LNCaP clone FGC (cell line): ENCODE data around the gene MAGI1.
A peak's percentile ranks its signal among the peaks of the same experiment; 100 is the strongest.
"Not testable (repeated sequence)": the region's sequence is repeated elsewhere in the genome, so short reads cannot be mapped to it uniquely, and the experiment has no call there.

Source experiments
- DNase-seq: peaks from one replicate; pipeline ENCODE4 v3.0.0-alpha.2; 2011; ENCODE audit warnings: low read depth
- H3K4me3 ChIP-seq: 2 replicates; pipeline ENCODE4 v1.5.1; 2011; ENCODE audit warnings: mild to moderate bottlenecking, low read depth, low read length, control low read depth
- TF ChIP-seq, protein P1 (sequence below): IDR thresholded peaks from 2 replicates; pipeline ENCODE4 v1.5.1; 2012; ENCODE audit warnings: mild to moderate bottlenecking; ENCODE audit not compliant: control insufficient read depth, insufficient read depth; ENCODE audit errors: extremely low read depth

MAGI1 gene

DNA sequence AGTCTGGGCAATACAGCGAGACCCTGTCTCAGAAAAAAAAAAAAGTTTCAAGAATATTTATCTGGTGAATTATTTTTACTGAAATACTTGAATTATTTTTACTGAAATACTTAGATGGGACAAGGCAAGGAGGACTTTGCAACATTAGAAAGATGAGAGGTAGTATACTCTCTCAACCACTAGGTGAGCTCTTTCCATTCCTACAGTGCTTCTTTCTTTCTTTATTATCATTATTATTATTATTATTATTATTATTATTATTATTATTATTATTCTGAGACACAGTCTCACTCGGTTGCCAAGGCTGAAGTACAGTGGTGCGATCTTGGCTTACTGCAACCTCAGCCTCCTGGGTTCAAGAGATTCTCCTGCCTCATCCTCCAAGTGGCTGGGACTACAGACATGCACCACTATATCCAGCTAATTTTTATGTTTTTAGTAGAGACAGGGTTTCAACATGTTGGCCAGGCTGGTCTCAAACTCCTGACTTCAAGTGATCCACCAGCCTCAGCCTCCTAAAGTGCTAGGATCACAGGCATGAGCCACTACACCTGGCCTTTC is 468.8 kb downstream of the MAGI1 start:
- DNase-seq: no peak
- H3K4me3 ChIP-seq: no peak overlapping the region
- TF ChIP-seq, protein P1, sequence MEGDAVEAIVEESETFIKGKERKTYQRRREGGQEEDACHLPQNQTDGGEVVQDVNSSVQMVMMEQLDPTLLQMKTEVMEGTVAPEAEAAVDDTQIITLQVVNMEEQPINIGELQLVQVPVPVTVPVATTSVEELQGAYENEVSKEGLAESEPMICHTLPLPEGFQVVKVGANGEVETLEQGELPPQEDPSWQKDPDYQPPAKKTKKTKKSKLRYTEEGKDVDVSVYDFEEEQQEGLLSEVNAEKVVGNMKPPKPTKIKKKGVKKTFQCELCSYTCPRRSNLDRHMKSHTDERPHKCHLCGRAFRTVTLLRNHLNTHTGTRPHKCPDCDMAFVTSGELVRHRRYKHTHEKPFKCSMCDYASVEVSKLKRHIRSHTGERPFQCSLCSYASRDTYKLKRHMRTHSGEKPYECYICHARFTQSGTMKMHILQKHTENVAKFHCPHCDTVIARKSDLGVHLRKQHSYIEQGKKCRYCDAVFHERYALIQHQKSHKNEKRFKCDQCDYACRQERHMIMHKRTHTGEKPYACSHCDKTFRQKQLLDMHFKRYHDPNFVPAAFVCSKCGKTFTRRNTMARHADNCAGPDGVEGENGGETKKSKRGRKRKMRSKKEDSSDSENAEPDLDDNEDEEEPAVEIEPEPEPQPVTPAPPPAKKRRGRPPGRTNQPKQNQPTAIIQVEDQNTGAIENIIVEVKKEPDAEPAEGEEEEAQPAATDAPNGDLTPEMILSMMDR: 0 out of 2 replicates have a peak, but pooled peaks have one; percentile 5

DNA sequence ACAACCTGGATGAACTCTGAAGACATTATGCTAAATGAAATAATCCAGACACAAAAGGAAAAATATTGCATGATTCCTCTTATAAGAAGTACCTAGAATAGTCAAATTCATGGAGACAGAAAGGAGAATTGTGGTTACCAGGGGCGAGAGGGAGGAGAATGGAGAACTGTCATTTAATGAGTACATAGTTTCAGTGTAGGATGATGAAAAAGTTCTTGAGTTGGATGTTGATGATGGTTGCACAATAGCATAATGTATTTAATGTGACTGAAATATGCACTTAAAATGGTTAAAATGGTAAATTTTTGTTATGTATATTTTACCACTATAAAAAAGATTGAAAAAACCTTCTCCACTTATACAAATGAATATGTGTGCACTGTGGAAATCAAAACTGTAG is 469.6 kb downstream of the MAGI1 start:
- H3K4me3 ChIP-seq: no peak overlapping the region
- TF ChIP-seq, protein P1: no peak
- DNase-seq: no peak

DNA sequence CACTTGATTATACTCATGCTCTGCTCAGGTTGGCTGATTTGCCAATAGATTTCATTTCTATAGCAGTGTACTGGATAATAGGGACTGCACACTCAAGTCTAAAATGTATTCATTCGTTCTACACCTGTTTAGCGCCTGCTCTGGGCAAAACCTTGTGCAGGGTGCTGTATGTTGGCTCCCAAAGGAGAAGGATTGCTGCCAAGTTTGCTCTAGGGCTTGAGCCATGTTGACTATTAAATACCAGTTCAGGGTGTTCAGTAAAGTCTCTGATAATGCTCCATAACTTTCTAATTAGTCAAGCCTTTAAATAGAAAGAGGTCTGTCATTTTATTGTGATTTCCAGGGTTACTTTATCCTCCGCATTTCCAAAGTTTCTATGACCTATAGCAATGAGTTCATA is 470.2 kb downstream of the MAGI1 start:
- TF ChIP-seq, protein P1: no peak
- peak; percentile 50 for DNase-seq

DNA sequence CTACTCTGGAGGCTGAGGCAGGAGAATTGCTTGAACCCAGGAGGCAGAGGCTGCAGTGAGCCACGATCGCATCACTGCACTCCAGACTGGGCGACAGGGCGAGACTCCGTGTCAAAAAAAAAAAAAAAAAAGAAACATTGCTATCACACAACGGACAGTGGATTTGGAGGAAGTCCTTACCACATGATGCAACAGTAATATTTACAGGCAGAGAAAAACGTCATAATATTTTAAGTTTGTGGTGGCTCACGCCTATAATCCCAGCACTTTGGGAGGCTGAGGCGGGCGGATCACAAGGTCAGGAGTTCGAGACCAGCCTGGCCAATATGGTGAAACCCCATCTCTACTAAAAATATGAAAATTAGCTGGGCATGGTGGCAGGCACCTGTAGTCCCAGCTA is 473.0 kb downstream of the MAGI1 start:
- not testable (repeated sequence) for H3K4me3 ChIP-seq, DNase-seq

More for the DNA sequence above, 470.2 kb downstream of the MAGI1 start:
- H3K4me3 ChIP-seq: no peak overlapping the region

DNA sequence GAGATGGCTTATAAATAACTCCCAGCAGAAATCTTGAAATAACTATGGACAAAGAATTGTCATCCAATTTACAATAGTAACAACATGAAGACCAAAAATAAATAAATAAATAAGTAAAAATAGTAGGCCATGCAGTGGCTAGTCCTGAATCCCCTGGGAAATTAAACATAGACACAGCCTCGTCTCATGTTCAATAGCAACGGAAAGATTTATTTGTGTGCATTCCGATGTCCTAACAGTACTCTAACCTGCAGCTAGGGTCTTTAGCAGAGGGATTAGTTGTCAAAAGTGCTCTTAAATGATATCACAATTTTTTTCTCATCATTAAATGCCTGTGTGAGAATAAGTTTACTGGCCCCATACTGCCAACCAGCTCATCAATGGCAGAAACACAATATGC is 474.2 kb downstream of the MAGI1 start:
- DNase-seq: no peak
- TF ChIP-seq, protein P1: no peak
- H3K4me3 ChIP-seq: no peak overlapping the region

DNA sequence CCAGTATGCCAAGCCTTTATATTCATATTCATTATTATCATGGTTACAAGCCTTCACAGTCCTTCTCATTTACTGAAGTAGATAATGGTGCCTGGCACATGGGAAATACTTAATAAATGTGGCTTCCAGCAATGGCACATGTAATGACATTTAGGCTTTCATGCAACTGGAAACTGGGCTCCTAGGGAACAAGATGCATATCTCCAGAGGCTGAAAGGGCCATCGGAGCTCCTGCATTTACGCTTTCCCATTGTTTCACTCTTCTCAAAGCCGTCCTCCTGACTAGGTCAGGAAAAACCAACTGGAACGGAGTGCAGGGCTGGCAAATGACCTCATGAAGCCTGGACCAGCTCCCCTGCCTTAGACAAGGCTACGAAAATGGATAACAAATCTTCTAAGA is 474.9 kb downstream of the MAGI1 start:
- TF ChIP-seq, protein P1: no peak
- no peak for DNase-seq
- no peak overlapping the region for H3K4me3 ChIP-seq

DNA sequence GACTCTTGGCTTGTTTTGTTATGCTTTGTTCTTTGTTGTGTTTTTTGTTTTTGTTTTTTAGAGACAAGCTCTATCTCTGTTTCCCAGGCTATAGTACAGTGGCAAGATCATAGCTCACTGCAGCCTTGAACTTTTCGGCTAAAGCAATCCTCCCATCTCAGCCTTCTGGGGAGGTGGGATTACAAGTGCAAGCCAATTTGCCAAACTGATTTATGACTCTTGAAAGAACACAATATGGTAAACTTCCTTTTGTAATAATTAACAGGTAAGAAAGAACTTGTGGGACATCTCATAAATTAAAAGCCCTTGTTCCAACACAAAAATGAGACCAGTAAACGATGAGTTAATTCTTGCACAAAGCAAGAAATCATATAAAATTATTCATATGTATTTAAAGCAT is 476.3 kb downstream of the MAGI1 start:
- TF ChIP-seq, protein P1: no peak
- DNase-seq: no peak
- H3K4me3 ChIP-seq: no peak overlapping the region
